Naive thymus-derived CD4-positive, alpha-beta T cell (primary cell): Measurements from ENCODE around the gene SLC9A3. TPM values are rescaled to one million over a fixed set of nuclear protein-coding genes. Genes with fewer than 3 reads are reported as not detected.

Experiments
- ATAC-seq: fragments of 150-1000 bp; cut with Tn5 transposase; 2 replicates; pipeline ENCODE4 v1.10.0; 2021; ENCODE audit warnings: mild to moderate bottlenecking, moderate library complexity
- CTCF ChIA-PET: fragments of 350-600 bp; sonication (Branson Sonifier 250); formaldehyde crosslinking; loops from one replicate; lab custom pipeline; 2021; ENCODE audit warnings: antibody characterized with exemption; lab: Charles Lee
- POLR2A ChIA-PET: fragments of 350-600 bp; sonication (Branson Sonifier 250); formaldehyde crosslinking; loops from one replicate; lab custom pipeline; 2021; ENCODE audit warnings: antibody characterized with exemption, inconsistent platforms; lab: Charles Lee
- DNase-seq, 9 donors: peaks; one replicate each; pipeline versions ENCODE4 v3.0.0 to v3.0.0-alpha.2; 2020 to 2022; ENCODE audit warnings: mixed read lengths in 1 of 9
- H3K27ac ChIP-seq: one replicate; pipeline ENCODE4 v1.7.0; 2013; ENCODE audit warnings: mild to moderate bottlenecking, low read depth, low read length, moderate library complexity
- H3K27me3 ChIP-seq, 2 donors: one replicate each; pipeline ENCODE4 v1.7.0; 2013; ENCODE audit warnings: low read length in 2 of 2, mild to moderate bottlenecking in 2 of 2, moderate library complexity in 2 of 2; ENCODE audit not compliant: control insufficient read depth in 2 of 2, insufficient read depth in 2 of 2
- H3K36me3 ChIP-seq, 3 experiments: 1 replicate in 2 of 3; 2 replicates in 1 of 3; pipeline ENCODE4 v1.7.0; 2013; ENCODE audit warnings: low read length in 3 of 3, mild to moderate bottlenecking in 3 of 3, moderate library complexity in 1 of 3; ENCODE audit not compliant: insufficient read depth in 3 of 3, control insufficient read depth in 2 of 3
- H3K4me1 ChIP-seq, 2 donors: one replicate each; pipeline ENCODE4 v1.7.0; 2013; ENCODE audit warnings: low read length in 2 of 2, mild to moderate bottlenecking in 2 of 2, moderate library complexity in 1 of 2; ENCODE audit not compliant: control insufficient read depth in 2 of 2, insufficient read depth in 2 of 2
- H3K4me3 ChIP-seq: 2 replicates; pipeline ENCODE4 v1.7.0; 2013; ENCODE audit warnings: mild to moderate bottlenecking, low read length
- H3K9me3 ChIP-seq, 3 experiments: 1 replicate in 2 of 3; 2 replicates in 1 of 3; pipeline ENCODE4 v1.7.0; 2013; ENCODE audit warnings: low read length in 3 of 3; ENCODE audit not compliant: control insufficient read depth in 2 of 3
- H3K27ac Mint-ChIP-seq, 9 donors: one replicate each; pipeline ENCODE4 v1.8.0; 2020 to 2022; ENCODE audit warnings: mixed read lengths in 9 of 9, mild to moderate bottlenecking in 8 of 9, moderate library complexity in 5 of 9, inconsistent platforms in 2 of 9
- H3K27me3 Mint-ChIP-seq, 5 donors: one replicate each; pipeline ENCODE4 v1.8.0; 2021 to 2022; ENCODE audit warnings: mixed read lengths in 5 of 5, mild to moderate bottlenecking in 1 of 5
- H3K36me3 Mint-ChIP-seq, 5 donors: one replicate each; pipeline ENCODE4 v1.8.0; 2020 to 2022; ENCODE audit warnings: mixed read lengths in 5 of 5, mild to moderate bottlenecking in 3 of 5, inconsistent platforms in 1 of 5
- H3K4me1 Mint-ChIP-seq, 7 donors: one replicate each; pipeline ENCODE4 v1.8.0; 2020 to 2022; ENCODE audit warnings: mixed read lengths in 7 of 7, mild to moderate bottlenecking in 3 of 7, inconsistent platforms in 1 of 7
- H3K4me3 Mint-ChIP-seq, 10 donors: one replicate each; pipeline ENCODE4 v1.8.0; 2020 to 2022; ENCODE audit warnings: mild to moderate bottlenecking in 10 of 10, mixed read lengths in 10 of 10, moderate library complexity in 6 of 10, inconsistent platforms in 2 of 10
- H3K9me3 Mint-ChIP-seq, 11 donors: one replicate each; pipeline ENCODE4 v1.8.0; 2020 to 2022; ENCODE audit warnings: mixed read lengths in 11 of 11, mild to moderate bottlenecking in 4 of 11, inconsistent platforms in 1 of 11, moderate library complexity in 1 of 11
- intact Hi-C, 2 donors: fragments of 100-400 bp; cut with micrococcal nuclease; formaldehyde crosslinking; loops; one replicate each; pipeline ENCODE4 v1.15.1; 2023
- polyA plus RNA-seq, 2 donors: library from polyadenylated mRNA; unstranded; fragments of 300-500 nt; fragmentation: Illumina TruSeq; gene quantifications; one replicate each; pipeline ENCODE4 v1.2.3, GENCODE V29; 2021
- total RNA-seq, 6 experiments: library from RNA in 5 of 6; stranded (reverse) in 5 of 6; gene quantifications; 1 replicate in 5 of 6; 2 replicates in 1 of 6; pipeline ENCODE4 v1.2.3 and lab custom pipeline; 2021 to 2026

The SLC9A3 gene
- total and polyA plus RNA-seq, 7 experiments from 2014 or later, result 1.5 to 5.5 (median 3.2) TPM

GRCh38 chr5:446883-447263 is 77.4 kb downstream of the SLC9A3 start:
- H3K9me3 Mint-ChIP-seq, result peaks cover under 1 to 15% (median 7%) of the 10 kb centered on the region in 11 donors
- CTCF ChIA-PET, result interaction anchor here (0.8 to 2.4 kb wide), 3 partner anchors 12 to 27 kb away, joined by 4 to 10 read pairs (median 7); no protein-coding TSS in a partner anchor
- POLR2A ChIA-PET, result interaction anchor here (1.2 to 1.3 kb wide), 2 partner anchors 11 to 229 kb away, joined by 4 read pairs; partner anchors contain the start of genes CCDC127 and SDHA
- Histone ChIP-seq H3K27me3 (no peaks in the 10 kb centered on the region), H3K4me3 (no peak overlapping the region), H3K36me3 (peaks cover 11 to 59% (median 23%) of the 10 kb centered on the region in 3 experiments), H3K4me1 (peaks cover 12 to 17% of the 10 kb centered on the region in 2 donors), H3K27ac (no peak overlapping the region), H3K9me3 (peaks cover 0 to 6% (median 0%) of the 10 kb centered on the region in 3 experiments)
- intact Hi-C loops, result loop anchor here (1.0 to 2.0 kb wide), 4 partner anchors 26 to 456 kb away; partner anchors contain the start of gene CEP72 (in 1 of the 2)
- ATAC-seq (peak; percentile 48), DNase-seq (peak in 6 of 9 donors; percentile 21 to 50 (median 44))
- peaks cover 33 to 66% (median 51%) of the 10 kb centered on the region in 7 donors for H3K4me1 Mint-ChIP-seq
- peak overlapping the region in 7 of 9 donors; percentile 59 to 85 (median 76) for H3K27ac Mint-ChIP-seq
- H3K4me3 Mint-ChIP-seq, result peak overlapping the region in 3 of 10 donors; percentile 10 to 81 (median 35)
- H3K27me3 Mint-ChIP-seq, result no peaks in the 10 kb centered on the region
- H3K36me3 Mint-ChIP-seq, result peaks cover 32 to 59% (median 47%) of the 10 kb centered on the region in 5 donors

GRCh38 chr5:446066-446882 is 78.0 kb downstream of the SLC9A3 start:
- CTCF ChIA-PET, result interaction anchor here (0.8 to 2.4 kb wide), 5 partner anchors 8 to 28 kb away, joined by 4 to 10 read pairs (median 5); no protein-coding TSS in a partner anchor
- no peaks in the 10 kb centered on the region for H3K9me3 ChIP-seq
- no peak overlapping the region for H3K4me3 ChIP-seq
- peaks cover 37 to 69% (median 53%) of the 10 kb centered on the region in 7 donors for H3K4me1 Mint-ChIP-seq
- intact Hi-C loops, result loop anchor here (1.0 to 2.0 kb wide), 4 partner anchors 27 to 457 kb away; partner anchors contain the start of gene CEP72 (in 1 of the 2)
- peaks cover 5 to 53% (median 19%) of the 10 kb centered on the region in 3 experiments for H3K36me3 ChIP-seq
- no peaks in the 10 kb centered on the region for H3K27me3 Mint-ChIP-seq
- POLR2A ChIA-PET, result interaction anchor here (1.2 to 2.5 kb wide), 3 partner anchors 12 to 228 kb away, joined by 4 to 9 read pairs (median 4); partner anchors contain the start of genes CCDC127 and SDHA
- H3K27ac Mint-ChIP-seq, result peak overlapping the region in 6 of 9 donors; percentile 33 to 85 (median 78)
- H3K36me3 Mint-ChIP-seq, result peaks cover 26 to 53% (median 41%) of the 10 kb centered on the region in 5 donors
- H3K27ac ChIP-seq, result no peak overlapping the region
- DNase-seq, result peak in 1 of 9 donors; percentile 16
- ATAC-seq, result no peak
- H3K4me3 Mint-ChIP-seq, result peak overlapping the region in 6 of 10 donors; percentile 6 to 81 (median 15)
- H3K27me3 ChIP-seq, result no peaks in the 10 kb centered on the region
- peaks cover 0 to 10% (median under 1%) of the 10 kb centered on the region in 11 donors for H3K9me3 Mint-ChIP-seq
- peaks cover 12 to 18% of the 10 kb centered on the region in 2 donors for H3K4me1 ChIP-seq

GRCh38 chr5:445591-445990 is 78.7 kb downstream of the SLC9A3 start:
- ATAC-seq (no peak), DNase-seq (no peak)
- no peaks in the 10 kb centered on the region for H3K27me3 Mint-ChIP-seq
- ChIA-PET POLR2A (interaction anchor here (0.8 to 2.5 kb wide), 3 partner anchors 18 to 34 kb away, joined by 3 to 9 read pairs (median 3); no protein-coding TSS in a partner anchor), CTCF (interaction anchor here (0.7 to 2.4 kb wide), 4 partner anchors 9 to 26 kb away, joined by 3 to 7 read pairs (median 4); no protein-coding TSS in a partner anchor)
- H3K4me3 ChIP-seq, result no peak overlapping the region
- H3K27ac ChIP-seq, result no peak overlapping the region
- H3K27ac Mint-ChIP-seq, result peak overlapping the region in 3 of 9 donors; percentile 15 to 54 (median 33)
- H3K36me3 ChIP-seq, result peaks cover 0 to 48% (median 19%) of the 10 kb centered on the region in 3 experiments
- H3K4me1 ChIP-seq, result peaks cover 12 to 18% of the 10 kb centered on the region in 2 donors
- peaks cover 26 to 46% (median 34%) of the 10 kb centered on the region in 5 donors for H3K36me3 Mint-ChIP-seq
- intact Hi-C loops, result no loop called here
- H3K9me3 ChIP-seq, result no peaks in the 10 kb centered on the region
- peaks cover 37 to 66% (median 50%) of the 10 kb centered on the region in 7 donors for H3K4me1 Mint-ChIP-seq
- peaks cover 0 to 5% (median 0%) of the 10 kb centered on the region in 11 donors for H3K9me3 Mint-ChIP-seq
- H3K4me3 Mint-ChIP-seq, result peak overlapping the region in 6 of 10 donors; percentile 6 to 59 (median 30)
- no peaks in the 10 kb centered on the region for H3K27me3 ChIP-seq

- DNase-seq, result no peak
- POLR2A ChIA-PET, result interaction anchor here (2.5 kb wide), 1 partner anchor 19 kb away, joined by 9 read pairs; no protein-coding TSS in a partner anchor
- ATAC-seq, result no peak
- no peaks in the 10 kb centered on the region for H3K27me3 ChIP-seq
- CTCF ChIA-PET, result interaction anchor here (1.4 kb wide), 1 partner anchor 11 kb away, joined by 6 read pairs; no protein-coding TSS in a partner anchor
- H3K36me3 ChIP-seq, result peaks cover 0 to 35% (median 15%) of the 10 kb centered on the region in 3 experiments
- Mint-ChIP-seq H3K27ac (peak overlapping the region; percentile 69 to 95 (median 78)), H3K9me3 (no peaks in the 10 kb centered on the region), H3K27me3 (no peaks in the 10 kb centered on the region), H3K4me1 (peaks cover 36 to 56% (median 43%) of the 10 kb centered on the region in 7 donors), H3K4me3 (peak overlapping the region; percentile 86 to 98 (median 96)), H3K36me3 (peaks cover 15 to 33% (median 22%) of the 10 kb centered on the region in 5 donors)
- peak overlapping the region; percentile 87 for H3K27ac ChIP-seq
- H3K4me3 ChIP-seq, result peak overlapping the region; percentile 88
- intact Hi-C loops, result loop anchor here (5.0 kb wide), 2 partner anchors 172 to 227 kb away; partner anchors contain the start of genes PDCD6 (in 2 of the 2), CCDC127 (in 1 of the 2) and SDHA (in 1 of the 2)
- H3K9me3 ChIP-seq, result no peaks in the 10 kb centered on the region
- peaks cover 12 to 18% of the 10 kb centered on the region in 2 donors for H3K4me1 ChIP-seq
Measured at GRCh38 chr5:444226-444625, 80.0 kb downstream of the SLC9A3 start.

GRCh38 chr5:443239-444151 is 80.8 kb downstream of the SLC9A3 start:
- peak overlapping the region; percentile 87 for H3K27ac ChIP-seq
- H3K4me3 Mint-ChIP-seq, result peak overlapping the region; percentile 86 to 98 (median 96)
- H3K36me3 Mint-ChIP-seq, result peaks cover 9 to 26% (median 15%) of the 10 kb centered on the region in 5 donors
- H3K4me3 ChIP-seq, result peak overlapping the region; percentile 88
- peaks cover 31 to 48% (median 35%) of the 10 kb centered on the region in 7 donors for H3K4me1 Mint-ChIP-seq
- H3K27ac Mint-ChIP-seq, result peak overlapping the region; percentile 76 to 95 (median 78)
- peaks cover 0 to 27% (median 10%) of the 10 kb centered on the region in 3 experiments for H3K36me3 ChIP-seq
- H3K27me3 ChIP-seq, result no peaks in the 10 kb centered on the region
- H3K9me3 Mint-ChIP-seq, result no peaks in the 10 kb centered on the region
- ChIA-PET CTCF (interaction anchor here (1.4 kb wide), 1 partner anchor 10 kb away, joined by 6 read pairs; no protein-coding TSS in a partner anchor), POLR2A (interaction anchor here (1.0 to 2.5 kb wide), 3 partner anchors 18 to 29 kb away, joined by 3 to 9 read pairs (median 5); no protein-coding TSS in a partner anchor)
- intact Hi-C loops, result loop anchor here (1.0 to 5.0 kb wide), 5 partner anchors 30 to 226 kb away; partner anchors contain the start of genes CCDC127 (in 2 of the 2), PDCD6 (in 2 of the 2) and SDHA (in 2 of the 2)
- peaks cover 0 to 3% (median 0%) of the 10 kb centered on the region in 5 donors for H3K27me3 Mint-ChIP-seq
- ATAC-seq (peak; percentile 45), DNase-seq (peak in 5 of 9 donors; percentile 18 to 42 (median 35))
- no peaks in the 10 kb centered on the region for H3K9me3 ChIP-seq
- H3K4me1 ChIP-seq, result peaks cover 12 to 18% of the 10 kb centered on the region in 2 donors
